Measurements from ENCODE around the gene AJM1.

DNA sequence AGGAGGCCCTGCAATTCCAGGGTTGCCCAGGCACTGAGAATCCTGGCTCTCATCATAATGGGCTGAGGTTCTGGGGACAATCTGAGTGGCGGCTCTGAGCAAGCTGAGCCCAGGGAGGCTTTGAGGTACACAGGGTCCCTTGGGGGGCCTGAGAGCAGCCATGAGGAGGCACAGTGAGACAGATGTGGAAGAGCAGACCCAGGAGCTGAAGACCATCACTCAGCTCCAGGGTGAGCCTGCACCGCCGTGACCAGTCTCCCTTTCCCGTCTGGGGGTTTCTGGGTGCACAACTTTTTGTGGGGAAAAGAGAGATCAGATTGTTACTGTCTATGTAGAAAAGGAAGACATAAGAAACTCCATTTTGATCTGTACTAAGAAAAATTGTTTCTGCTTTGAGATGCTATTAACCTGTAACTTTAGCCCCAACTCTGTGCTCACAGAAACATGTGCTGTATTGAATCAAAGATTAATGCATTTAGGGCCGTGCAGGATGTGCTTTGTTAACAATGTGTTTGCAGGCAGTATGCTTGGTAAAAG, 46.0 kb upstream of the AJM1 start, which contains the start of gene CCDC183:
- TF ChIP-seq POLR2A (IDR thresholded peaks at IDR 0.05; ENCODE audit: low read depth, low read length) (no peak), TAF1 (IDR thresholded peaks at IDR 0.05; ENCODE audit: borderline replicate concordance, low read depth, low read length) (no peak)
